ACHN (cell line): ENCODE data around the gene ELMOD3.

Experiments used
- DNase-seq: peaks from one replicate; pipeline ENCODE4 v3.0.0-alpha.2; 2015
- in situ Hi-C: cut with HindIII; loops from 2 replicates; pipeline ENCODE4 v1.10.0; 2017; ENCODE audit warnings: low sequenced_read_pairs, low pct_ligation_motif_present, low pct_unique_long_range_greater_than_20kb

The ELMOD3 gene

GRCh38 chr2:85414761-85415553 lies 60.4 kb downstream of the ELMOD3 start:
- in situ Hi-C loops: no loop called here
- no peak for DNase-seq

- DNase-seq: no peak
- in situ Hi-C loops: no loop called here
Measured at GRCh38 chr2:85415980-85416650, 61.5 kb downstream of the ELMOD3 start.

GRCh38 chr2:85418132-85419008 lies 63.8 kb downstream of the ELMOD3 start, which contains the start of gene SH2D6:
SH2D6 (plus strand) TSS chr2:85418714; CDS start chr2:85429466, 10,752 bp downstream.
- in situ Hi-C loops: no loop called here
- peak; percentile 85 for DNase-seq

GRCh38 chr2:85419009-85419675 lies 64.6 kb downstream of the ELMOD3 start:
- DNase-seq: no peak
- in situ Hi-C loops: no loop called here

GRCh38 chr2:85420536-85421259 lies 66.1 kb downstream of the ELMOD3 start:
- in situ Hi-C loops: loop anchor here (5.0 kb wide), 1 partner anchor 127 kb away; no protein-coding TSS in a partner anchor
- peak; percentile 75 for DNase-seq

- in situ Hi-C loops: loop anchor here (5.0 kb wide), 1 partner anchor 126 kb away; no protein-coding TSS in a partner anchor
- no peak for DNase-seq
Measured at GRCh38 chr2:85421260-85422071, 66.9 kb downstream of the ELMOD3 start.

GRCh38 chr2:85422072-85422457 lies 67.5 kb downstream of the ELMOD3 start:
- DNase-seq: no peak
- in situ Hi-C loops: loop anchor here (5.0 kb wide), 1 partner anchor 125 kb away; no protein-coding TSS in a partner anchor

GRCh38 chr2:85423525-85423924 lies 69.0 kb downstream of the ELMOD3 start:
- in situ Hi-C loops: loop anchor here (5.0 kb wide), 1 partner anchor 124 kb away; no protein-coding TSS in a partner anchor
- DNase-seq: no peak

- in situ Hi-C loops: no loop called here
- no peak for DNase-seq
Measured at GRCh38 chr2:85425588-85425987, 71.0 kb downstream of the ELMOD3 start.

DNA sequence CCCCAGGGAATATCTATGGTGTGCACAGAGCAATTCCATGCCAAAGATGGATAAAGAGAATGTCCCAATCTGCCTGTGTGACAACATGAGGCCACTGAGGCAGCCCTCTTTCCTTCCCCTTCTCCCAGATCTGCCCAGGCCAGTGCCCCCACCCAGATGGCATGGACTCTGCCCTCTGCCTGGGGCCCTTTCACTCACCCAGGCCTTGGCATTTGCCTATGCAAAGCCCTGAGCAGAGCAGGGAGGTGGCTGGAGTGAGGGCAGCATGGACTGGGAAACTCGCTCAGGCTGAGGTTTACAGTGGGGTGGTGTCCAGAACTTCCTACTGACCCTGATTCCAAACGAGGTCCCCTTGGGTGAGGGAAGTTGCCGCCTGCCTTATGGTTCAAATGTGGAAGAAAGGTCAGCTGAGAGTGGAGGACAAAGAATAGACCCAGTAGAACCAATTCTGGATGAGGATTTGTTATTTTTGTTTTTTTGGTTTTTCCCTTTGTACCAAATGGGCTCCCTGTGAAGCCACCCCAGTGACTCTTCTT lies 72.8 kb downstream of the ELMOD3 start:
- DNase-seq: no peak
- in situ Hi-C loops: no loop called here

- DNase-seq: no peak
- in situ Hi-C loops: no loop called here
Measured at GRCh38 chr2:85428343-85428881, 73.8 kb downstream of the ELMOD3 start.

DNA sequence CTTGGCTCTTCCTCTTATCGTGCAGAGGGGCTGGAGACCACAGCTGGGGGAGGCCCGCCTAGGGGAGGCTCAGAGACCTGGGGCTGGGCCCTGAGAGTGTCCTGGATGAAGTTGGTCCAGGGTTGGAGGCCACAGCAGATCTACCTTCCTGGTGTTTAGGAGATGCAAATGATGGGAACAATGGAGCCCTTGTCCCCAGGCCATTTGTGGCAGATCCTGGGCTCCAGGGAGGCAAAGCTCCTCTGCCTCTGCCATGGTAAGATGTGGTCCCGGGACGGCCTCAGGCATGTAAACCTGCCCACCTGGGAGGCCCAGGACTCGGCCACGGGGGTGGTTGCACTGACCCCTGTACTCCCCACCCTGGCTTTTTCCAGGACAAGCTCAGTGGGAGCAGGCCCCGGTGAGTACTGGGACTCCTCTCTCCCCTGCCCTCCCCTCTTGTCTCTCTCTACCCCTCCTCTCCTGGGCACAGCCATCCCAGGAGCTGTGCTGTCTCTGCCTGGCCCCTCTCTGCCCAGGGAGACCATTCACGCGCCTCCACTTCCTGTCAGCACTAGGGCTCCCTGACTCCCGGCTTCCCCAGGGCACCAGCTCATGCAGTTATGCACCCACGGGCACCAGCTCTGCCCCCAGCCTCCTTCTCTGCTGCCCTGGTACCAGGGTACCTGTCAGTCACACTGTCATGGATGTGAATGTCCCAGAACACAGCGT lies 74.8 kb downstream of the ELMOD3 start:
- DNase-seq: no peak
- in situ Hi-C loops: no loop called here

GRCh38 chr2:85429924-85430289 lies 75.3 kb downstream of the ELMOD3 start:
- in situ Hi-C loops: no loop called here
- no peak for DNase-seq

GRCh38 chr2:85430752-85431569 lies 76.4 kb downstream of the ELMOD3 start:
- in situ Hi-C loops: no loop called here
- DNase-seq: no peak

GRCh38 chr2:85431570-85432205 lies 77.1 kb downstream of the ELMOD3 start:
- in situ Hi-C loops: no loop called here
- no peak for DNase-seq
